Neural cell (in vitro differentiated cells): ENCODE data around the gene TMED9. TPM values are rescaled to one million over a fixed set of nuclear protein-coding genes. Genes with fewer than 3 reads are reported as not detected.
A peak's percentile ranks its signal among the peaks of the same experiment; 100 is the strongest.

Experiments used
- H2AFZ ChIP-seq: fragments of 200-600, 300-800 bp; sonication (generic), shearing (Covaris generic); 2 replicates; pipeline ENCODE4 v1.6.0; 2014; ENCODE audit warnings: low read depth, mild to moderate bottlenecking, antibody characterized with exemption, low read length, moderate library complexity
- H3F3A ChIP-seq: fragments of 200-600 bp; shearing (Covaris generic); 2 replicates; pipeline ENCODE4 v1.6.1; 2016; ENCODE audit warnings: mild to moderate bottlenecking, moderate library complexity, mixed read lengths, antibody characterized with exemption, low read length; ENCODE audit not compliant: insufficient read depth, poor library complexity, severe bottlenecking
- H3K27ac ChIP-seq: fragments of 200-600, 300-800 bp; sonication (generic), shearing (Covaris generic); 2 replicates; pipeline ENCODE4 v1.5.1; 2014; ENCODE audit warnings: mild to moderate bottlenecking, low read length, moderate library complexity
- H3K27me3 ChIP-seq: fragments of 300-800, 200-600 bp; sonication (generic), shearing (Covaris generic); 2 replicates; pipeline ENCODE4 v1.6.0; 2014; ENCODE audit warnings: mild to moderate bottlenecking, low read depth, low read length, moderate library complexity; ENCODE audit not compliant: insufficient read depth
- H3K36me3 ChIP-seq: fragments of 300-800, 200-600 bp; sonication (generic), shearing (Covaris generic); 2 replicates; pipeline ENCODE4 v1.5.1; 2014; ENCODE audit warnings: mild to moderate bottlenecking, antibody characterized with exemption, low read length, moderate library complexity; ENCODE audit not compliant: insufficient read depth
- H3K4me2 ChIP-seq: fragments of 300-800, 200-600 bp; sonication (generic), shearing (Covaris generic); 2 replicates; pipeline ENCODE4 v1.6.0; 2014; ENCODE audit warnings: mild to moderate bottlenecking, low read length
- H3K4me3 ChIP-seq: fragments of 300-800, 200-600 bp; sonication (generic), shearing (Covaris generic); 2 replicates; pipeline ENCODE4 v1.5.1; 2014; ENCODE audit warnings: mild to moderate bottlenecking, low read length, moderate library complexity
- H3K79me2 ChIP-seq: fragments of 200-600 bp; shearing (Covaris generic); replicated peaks from 2 replicates; pipeline ENCODE4 v1.6.0; 2014; ENCODE audit warnings: mild to moderate bottlenecking, low read length, moderate library complexity; ENCODE audit not compliant: insufficient read depth
- H3K9ac ChIP-seq: fragments of 300-800, 200-600 bp; sonication (generic), shearing (Covaris generic); 2 replicates; pipeline ENCODE4 v1.6.1; 2016; ENCODE audit warnings: mild to moderate bottlenecking, low read length, mixed read lengths
- H3K9me2 ChIP-seq: fragments of 200-600 bp; shearing (Covaris generic); 2 replicates; pipeline ENCODE4 v1.6.1; 2016; ENCODE audit warnings: mild to moderate bottlenecking, low read length, mixed read lengths; ENCODE audit not compliant: insufficient read depth
- H3K9me3 ChIP-seq: fragments of 200-600, 300-800 bp; sonication (generic), shearing (Covaris generic); 2 replicates; pipeline ENCODE4 v1.6.1; 2016; ENCODE audit warnings: mild to moderate bottlenecking, mixed run types, low read length, moderate library complexity, mixed read lengths
- H4K20me1 ChIP-seq: fragments of 200-600 bp; shearing (Covaris generic); 2 replicates; pipeline ENCODE4 v1.6.1; 2016; ENCODE audit warnings: mild to moderate bottlenecking, mixed run types; ENCODE audit not compliant: insufficient read depth
- CTCF ChIP-seq: fragments of 450-650 bp; IDR thresholded peaks from 2 replicates; pipeline ENCODE4 v1.5.1; 2014; ENCODE audit warnings: antibody characterized with exemption, mild to moderate bottlenecking, moderate library complexity; ENCODE audit not compliant: poor library complexity, severe bottlenecking
- EP300 ChIP-seq: fragments of 450-650 bp; conservative IDR thresholded peaks from 2 replicates; pipeline ENCODE4 v1.6.1; 2014; ENCODE audit warnings: antibody characterized with exemption, mild to moderate bottlenecking, moderate library complexity; ENCODE audit not compliant: poor library complexity, severe bottlenecking
- EZH2 ChIP-seq: fragments of 200-600, 300-800 bp; shearing (Covaris generic), sonication (generic); IDR thresholded peaks from 2 replicates; pipeline ENCODE4 v1.6.1; 2014; ENCODE audit warnings: antibody characterized with exemption, low read length, borderline replicate concordance, mild to moderate bottlenecking; ENCODE audit not compliant: insufficient read depth, poor library complexity, severe bottlenecking
- MXI1 ChIP-seq: fragments of 450-650 bp; conservative IDR thresholded peaks from 2 replicates; pipeline ENCODE4 v1.6.1; 2014; ENCODE audit warnings: antibody characterized with exemption, mild to moderate bottlenecking; ENCODE audit not compliant: poor library complexity, severe bottlenecking
- POLR2AphosphoS5 ChIP-seq: IDR thresholded peaks from 2 replicates; pipeline ENCODE4 v1.6.1; 2012
- RAD21 ChIP-seq: fragments of 450-650 bp; conservative IDR thresholded peaks from 2 replicates; pipeline ENCODE4 v1.6.1; 2014; ENCODE audit warnings: antibody characterized with exemption, mild to moderate bottlenecking, moderate library complexity
- SMC3 ChIP-seq: fragments of 450-650 bp; conservative IDR thresholded peaks from 2 replicates; pipeline ENCODE4 v1.6.1; 2014; ENCODE audit warnings: antibody characterized with exemption, mild to moderate bottlenecking, moderate library complexity; ENCODE audit not compliant: poor library complexity
- TAF1 ChIP-seq: IDR thresholded peaks from 2 replicates; pipeline ENCODE4 v1.6.1; 2012; ENCODE audit warnings: low read depth
- polyA minus RNA-seq: library from RNA; depleted of rRNA, polyadenylated mRNA; stranded (reverse); fragments of >200 nt; gene quantifications from 2 replicates; pipeline ENCODE4 v1.2.3, GENCODE V29; 2014
- polyA plus RNA-seq: library from polyadenylated mRNA; depleted of rRNA; stranded (reverse); fragments of >200 nt; gene quantifications from 2 replicates; pipeline ENCODE4 v1.2.3, GENCODE V29; 2014
- TF ChIP-seq, protein P1 (sequence below): IDR thresholded peaks from 2 replicates; pipeline ENCODE4 v1.6.1; 2012; ENCODE audit warnings: borderline replicate concordance

The TMED9 gene
- polyA plus RNA-seq (53.8 and 59.1 TPM in 2 replicates), polyA minus RNA-seq (37.0 TPM in 2 replicates)

- Histone ChIP-seq H3K36me3 (peaks cover 8% of the 10 kb centered on the region), H3K27me3 (peaks cover 18% of the 10 kb centered on the region), H3K79me2 (peaks cover 11% of the 10 kb centered on the region), H3K27ac (peak within 1 kb of the TSS; percentile 58), H3K9me3 (no peaks in the 10 kb centered on the region), H3F3A (no peaks in the 10 kb centered on the region), H3K4me2 (peak within 1 kb of the TSS; percentile 82), H3K4me3 (peak within 1 kb of the TSS; percentile 79), H3K9ac (peak within 1 kb of the TSS; percentile 76), H2AFZ (peak within 1 kb of the TSS; percentile 52), H3K9me2 (no peaks in the 10 kb centered on the region), H4K20me1 (no peaks in the 10 kb centered on the region)
- TF ChIP-seq CTCF (no peak), POLR2AphosphoS5 (peak; percentile 95), SMC3 (peak; percentile 40), EZH2 (no peak), MXI1 (peak; percentile 92), RAD21 (peak; percentile 37), EP300 (no peak), TAF1 (peak; percentile 80)
- TF ChIP-seq, protein P1, sequence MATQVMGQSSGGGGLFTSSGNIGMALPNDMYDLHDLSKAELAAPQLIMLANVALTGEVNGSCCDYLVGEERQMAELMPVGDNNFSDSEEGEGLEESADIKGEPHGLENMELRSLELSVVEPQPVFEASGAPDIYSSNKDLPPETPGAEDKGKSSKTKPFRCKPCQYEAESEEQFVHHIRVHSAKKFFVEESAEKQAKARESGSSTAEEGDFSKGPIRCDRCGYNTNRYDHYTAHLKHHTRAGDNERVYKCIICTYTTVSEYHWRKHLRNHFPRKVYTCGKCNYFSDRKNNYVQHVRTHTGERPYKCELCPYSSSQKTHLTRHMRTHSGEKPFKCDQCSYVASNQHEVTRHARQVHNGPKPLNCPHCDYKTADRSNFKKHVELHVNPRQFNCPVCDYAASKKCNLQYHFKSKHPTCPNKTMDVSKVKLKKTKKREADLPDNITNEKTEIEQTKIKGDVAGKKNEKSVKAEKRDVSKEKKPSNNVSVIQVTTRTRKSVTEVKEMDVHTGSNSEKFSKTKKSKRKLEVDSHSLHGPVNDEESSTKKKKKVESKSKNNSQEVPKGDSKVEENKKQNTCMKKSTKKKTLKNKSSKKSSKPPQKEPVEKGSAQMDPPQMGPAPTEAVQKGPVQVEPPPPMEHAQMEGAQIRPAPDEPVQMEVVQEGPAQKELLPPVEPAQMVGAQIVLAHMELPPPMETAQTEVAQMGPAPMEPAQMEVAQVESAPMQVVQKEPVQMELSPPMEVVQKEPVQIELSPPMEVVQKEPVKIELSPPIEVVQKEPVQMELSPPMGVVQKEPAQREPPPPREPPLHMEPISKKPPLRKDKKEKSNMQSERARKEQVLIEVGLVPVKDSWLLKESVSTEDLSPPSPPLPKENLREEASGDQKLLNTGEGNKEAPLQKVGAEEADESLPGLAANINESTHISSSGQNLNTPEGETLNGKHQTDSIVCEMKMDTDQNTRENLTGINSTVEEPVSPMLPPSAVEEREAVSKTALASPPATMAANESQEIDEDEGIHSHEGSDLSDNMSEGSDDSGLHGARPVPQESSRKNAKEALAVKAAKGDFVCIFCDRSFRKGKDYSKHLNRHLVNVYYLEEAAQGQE, result peak; percentile 53
Observed at GRCh38 chr5:177592010-177592834, at the start of gene TMED9. TSS of gene TMED9 (plus strand) at chr5:177592203. CDS start at chr5:177592215, 12 bp downstream.

GRCh38 chr5:177542816-177543465, 49.1 kb upstream of the TMED9 start:
- TF ChIP-seq POLR2AphosphoS5, result no peak
- no peak overlapping the region for H3K27ac ChIP-seq
- H4K20me1 ChIP-seq, result peaks cover 3% of the 10 kb centered on the region
- H3K79me2 ChIP-seq, result peaks cover 26% of the 10 kb centered on the region
- no peaks in the 10 kb centered on the region for H3K27me3 ChIP-seq
- H3K9me2 ChIP-seq, result no peaks in the 10 kb centered on the region
- no peak overlapping the region for H3K4me2 ChIP-seq
- H3K9me3 ChIP-seq, result no peaks in the 10 kb centered on the region
- H3F3A ChIP-seq, result no peaks in the 10 kb centered on the region
- no peak overlapping the region for H3K9ac ChIP-seq
- no peak overlapping the region for H2AFZ ChIP-seq
- peaks cover 14% of the 10 kb centered on the region for H3K36me3 ChIP-seq
- H3K4me3 ChIP-seq, result no peak overlapping the region
